A204.1 (cell line): Measurements from ENCODE around the gene DGKI.
"Not testable (repeated sequence)": the region's sequence is repeated elsewhere in the genome, so short reads cannot be mapped to it uniquely, and the experiment has no call there.

Experiments used
- FAIRE-seq: peaks from 2 replicates; lab custom pipeline; 2012; peaks lifted over from hg19 to GRCh38; lab: Jason Lieb, UNC

The DGKI gene

GRCh38 chr7:137835486-137836112, 11.2 kb downstream of the DGKI start:
- no peak for FAIRE-seq

- FAIRE-seq, result no peak
Observed at GRCh38 chr7:137834552-137834951, 12.2 kb downstream of the DGKI start.

- FAIRE-seq, result not testable (repeated sequence)
Observed at GRCh38 chr7:137832990-137833389, 13.8 kb downstream of the DGKI start.

- no peak for FAIRE-seq
Observed at GRCh38 chr7:137832382-137832781, 14.4 kb downstream of the DGKI start.

- FAIRE-seq, result not testable (repeated sequence)
Observed at GRCh38 chr7:137831555-137831954, 15.2 kb downstream of the DGKI start.

- no peak for FAIRE-seq
Observed at GRCh38 chr7:137829337-137829992, 17.3 kb downstream of the DGKI start.

- FAIRE-seq, result no peak
Observed at GRCh38 chr7:137828456-137828855, 18.3 kb downstream of the DGKI start.

GRCh38 chr7:137825489-137825888, 21.3 kb downstream of the DGKI start:
- no peak for FAIRE-seq

GRCh38 chr7:137820677-137821420, 25.9 kb downstream of the DGKI start:
- no peak for FAIRE-seq

GRCh38 chr7:137820156-137820555, 26.6 kb downstream of the DGKI start:
- no peak for FAIRE-seq

GRCh38 chr7:137818036-137818435, 28.7 kb downstream of the DGKI start:
- FAIRE-seq, result no peak

- no peak for FAIRE-seq
Observed at GRCh38 chr7:137816696-137817320, 30.0 kb downstream of the DGKI start.

- no peak for FAIRE-seq
Observed at GRCh38 chr7:137813541-137813940, 33.2 kb downstream of the DGKI start.

- FAIRE-seq, result no peak
Observed at GRCh38 chr7:137810248-137810647, 36.5 kb downstream of the DGKI start.

GRCh38 chr7:137804836-137805235, 41.9 kb downstream of the DGKI start:
- FAIRE-seq, result no peak

GRCh38 chr7:137801491-137801890, 45.3 kb downstream of the DGKI start:
- no peak for FAIRE-seq

GRCh38 chr7:137801003-137801402, 45.8 kb downstream of the DGKI start:
- no peak for FAIRE-seq

- FAIRE-seq, result no peak
Observed at GRCh38 chr7:137798073-137798763, 48.6 kb downstream of the DGKI start.

- FAIRE-seq, result no peak
Observed at GRCh38 chr7:137795211-137795610, 51.6 kb downstream of the DGKI start.

GRCh38 chr7:137791930-137792329, 54.8 kb downstream of the DGKI start:
- no peak for FAIRE-seq

GRCh38 chr7:137790828-137791227, 55.9 kb downstream of the DGKI start:
- FAIRE-seq, result no peak

- FAIRE-seq, result no peak
Observed at GRCh38 chr7:137789215-137789882, 57.4 kb downstream of the DGKI start.
